GM12878 (cell line): ENCODE results near the gene PRR15L. TPM values are rescaled to one million over a fixed set of nuclear protein-coding genes. Genes with fewer than 3 reads are reported as not detected.

Experiments
- ATAC-seq: fragments of 200-7000 bp; cut with Tn5 transposase; 3 replicates; pipeline ENCODE4 v1.9.1; 2020; ENCODE audit warnings: mild to moderate bottlenecking, moderate library complexity
- BruUV-seq: library from RNA; stranded (reverse); fragments of 400-500 nt; replicated peaks from 2 replicates; lab custom pipeline; 2021; lab: Mats Ljungman, UMichigan
- CTCF ChIA-PET: fragments of 300-600 bp; sonication (Branson Sonifier 250); formaldehyde crosslinking; extraction: SDS; loops from one replicate; lab custom pipeline; 2021; ENCODE audit warnings: inconsistent platforms; lab: Yijun Ruan, JAX
- POLR2A ChIA-PET: fragments of 350-600 bp; formaldehyde crosslinking; extraction: SDS; loops from one replicate; lab custom pipeline; 2021; ENCODE audit warnings: inconsistent platforms; lab: Charles Lee
- RAD21 ChIA-PET: fragments of 300-600 bp; sonication (Branson Sonifier 250); formaldehyde crosslinking; loops from one replicate; lab custom pipeline; 2023; ENCODE audit warnings: antibody characterized with exemption; ENCODE audit not compliant: unreplicated experiment; lab: Charles Lee
- SMC1A ChIA-PET: fragments of 300-600 bp; sonication (Branson Sonifier 250); formaldehyde crosslinking; loops from one replicate; lab custom pipeline; 2023; ENCODE audit not compliant: unreplicated experiment, uncharacterized antibody; lab: Charles Lee
- DNase-seq: peaks from one replicate; pipeline ENCODE4 v3.0.0-alpha.2; 2011; ENCODE audit warnings: low read depth, low spot score
- FAIRE-seq: peaks from 3 replicates; lab custom pipeline; 2011; peaks lifted over from hg19 to GRCh38; lab: Jason Lieb, UNC
- H2AFZ ChIP-seq: 2 replicates; pipeline ENCODE4 v1.6.0; 2011; ENCODE audit warnings: low read depth, low read length, control low read depth; ENCODE audit not compliant: control insufficient read depth
- H3K27ac ChIP-seq: 2 replicates; pipeline ENCODE4 v1.5.1; 2011; ENCODE audit warnings: control low read depth; ENCODE audit not compliant: control insufficient read depth, insufficient read depth
- H3K27me3 ChIP-seq, 2 experiments: replicated peaks in 1 of 2; 2 replicates each; pipeline versions ENCODE4 v1.6.0 to v1.6.1; 2011; ENCODE audit warnings: low read length in 1 of 2; ENCODE audit not compliant: control insufficient read depth in 2 of 2, insufficient read depth in 2 of 2
- H3K36me3 ChIP-seq, 2 experiments: 2 replicates each; pipeline ENCODE4 v1.5.1; 2011; ENCODE audit warnings: low read length in 1 of 2; ENCODE audit not compliant: control insufficient read depth in 2 of 2, insufficient read depth in 2 of 2
- H3K4me1 ChIP-seq: 2 replicates; pipeline ENCODE4 v1.6.1; 2011; ENCODE audit warnings: mild to moderate bottlenecking, low read length, moderate library complexity, mixed read lengths; ENCODE audit not compliant: control insufficient read depth, insufficient read depth
- H3K4me2 ChIP-seq: 2 replicates; pipeline ENCODE4 v1.6.0; 2011; ENCODE audit warnings: control low read depth; ENCODE audit not compliant: control insufficient read depth, insufficient read depth
- H3K4me3 ChIP-seq: fragments of 200-600 bp; sonication (generic); 2 replicates; pipeline ENCODE4 v1.5.1; 2016
- H3K79me2 ChIP-seq: 2 replicates; pipeline ENCODE4 v1.6.0; 2011; ENCODE audit warnings: low read length; ENCODE audit not compliant: control insufficient read depth, insufficient read depth
- H3K9ac ChIP-seq: 2 replicates; pipeline ENCODE4 v1.8.0; 2011; ENCODE audit warnings: low read length, control low read depth, mixed read lengths; ENCODE audit not compliant: control insufficient read depth, insufficient read depth
- H3K9me3 ChIP-seq: replicated peaks from 3 replicates; pipeline ENCODE4 v1.5.1; 2011; ENCODE audit warnings: mild to moderate bottlenecking, low read length; ENCODE audit not compliant: control insufficient read depth, insufficient read depth
- H4K20me1 ChIP-seq: 2 replicates; pipeline ENCODE4 v1.6.0; 2011; ENCODE audit not compliant: control insufficient read depth, insufficient read depth
- CBFB ChIP-seq: IDR thresholded peaks from 2 replicates; pipeline ENCODE4 v1.6.1; 2016; ENCODE audit warnings: antibody characterized with exemption, low read depth
- CEBPB ChIP-seq, 2 experiments: fragments of 150-350 bp in 1 of 2; IDR thresholded peaks; 2 replicates each; pipeline ENCODE4 v1.6.1; 2012 to 2014; ENCODE audit warnings: low read depth in 2 of 2, low read length in 2 of 2, borderline replicate concordance in 1 of 2, inconsistent platforms in 1 of 2
- NFXL1 ChIP-seq: fragments of 450-650 bp; IDR thresholded peaks from 2 replicates; pipeline ENCODE4 v1.6.1; 2017; ENCODE audit warnings: antibody characterized with exemption, mild to moderate bottlenecking, borderline replicate concordance
- POLR2AphosphoS5 ChIP-seq: IDR thresholded peaks from 2 replicates; pipeline ENCODE4 v1.6.1; 2011; ENCODE audit warnings: mild to moderate bottlenecking, low read length, inconsistent platforms
- WGBS: methylation state at CpG from one replicate; pipeline ENCODE4 v1.1.6; 2016; ENCODE audit warnings: low lambda C conversion rate; ENCODE audit not compliant: insufficient replicate concordance, insufficient coverage; ENCODE audit errors: missing lambda C conversion rate; 5-methylcytosine and 5-hydroxymethylcytosine counted together
- in situ Hi-C: fragments of 300-500 bp; cut with MboI; formaldehyde crosslinking; loops from 9 replicates; pipeline ENCODE4 v1.14.3; 2018; ENCODE audit warnings: mixed read lengths
- intact Hi-C: fragments of 100-400 bp; cut with micrococcal nuclease; formaldehyde crosslinking; loops from one replicate; pipeline ENCODE4 v1.14.2; 2022; ENCODE audit not compliant: unreplicated experiment
- polyA plus RNA-seq, 11 experiments: library from polyadenylated mRNA; depleted of rRNA in 4 of 11; unstranded in 6 of 11; stranded (reverse) in 5 of 11; fragments of >200 nt; fragmentation: Nextera tagmentation in 4 of 11; fragmentation: Illumina TruSeq in 1 of 11; extraction: Ambion mirVana in 4 of 11; extraction: Trizol in 1 of 11; gene quantifications; 1 replicate in 1 of 11; 2 replicates in 10 of 11; pipeline versions ENCODE4 v1.2.1 to v1.2.3, GENCODE V29; 2011 to 2016; ENCODE audit warnings: inconsistent platforms in 2 of 11, missing spikeins in 2 of 11, low read depth in 1 of 11
- total RNA-seq, 4 experiments: library from RNA; depleted of rRNA in 3 of 4; stranded (reverse); fragments of >200 nt in 3 of 4; fragmentation: Illumina TruSeq in 1 of 4; extraction: Trizol in 1 of 4; gene quantifications; 2 replicates each; pipeline versions ENCODE4 v1.2.1 to v1.2.3, GENCODE V29; 2013 to 2021

The PRR15L gene
- total and polyA plus RNA-seq, 10 of the 15 experiments (the other 5 are each of a cell fraction or from before 2014, with no cell fraction given): 0.11 to 0.18 TPM; not detected in 8

- Histone ChIP-seq H3K4me3 (no peak overlapping the region), H3K4me2 (no peak overlapping the region), H3K27me3 (no peaks in the 10 kb centered on the region), H3K36me3 (no peaks in the 10 kb centered on the region), H3K9ac (no peak overlapping the region), H3K79me2 (no peaks in the 10 kb centered on the region), H3K4me1 (no peaks in the 10 kb centered on the region), H2AFZ (no peak overlapping the region), H4K20me1 (no peaks in the 10 kb centered on the region), H3K9me3 (no peaks in the 10 kb centered on the region), H3K27ac (no peak overlapping the region)
- no TSS peak for BruUV-seq
- 69% methylated on average over 4 of the region's 4 CpGs for WGBS
- no peak for DNase-seq
- TF ChIP-seq NFXL1: no peak
- TF ChIP-seq POLR2AphosphoS5: no peak
- no peak for TF ChIP-seq CBFB
- no peak for TF ChIP-seq CEBPB (IDR thresholded peaks at IDR 0.05; ENCODE audit: borderline replicate concordance in 1 of 2, low read depth in 2 of 2, low read length in 2 of 2)
- no peak for FAIRE-seq
- in situ Hi-C loops (no loop called here), intact Hi-C loops (no loop called here)
- RAD21 ChIA-PET: interaction anchor here (0.6 to 2.6 kb wide), 4 partner anchors 14 to 1745 kb away, joined by 3 to 9 read pairs (median 6); partner anchors contain the start of gene CDK5RAP3
- CTCF ChIA-PET: interaction anchor here (0.6 to 18.1 kb wide), 7 partner anchors 10 to 680 kb away, joined by 3 to 419 read pairs (median 3); partner anchors contain the start of genes CDK5RAP3, PNPO and SCRN2
- POLR2A ChIA-PET: interaction anchor here (1.5 to 2.0 kb wide), 2 partner anchors 14 to 59 kb away, joined by 3 to 5 read pairs; partner anchors contain the start of gene CDK5RAP3
- ATAC-seq: no peak
- SMC1A ChIA-PET: interaction anchor here (0.6 to 1.8 kb wide), 5 partner anchors 12 to 61 kb away, joined by 3 to 5 read pairs (median 3); partner anchors contain the start of gene CDK5RAP3
Observed at GRCh38 chr17:47956791-47957590, 692 bp downstream of the PRR15L start.
